Measurements from ENCODE around the gene DTNBP1.

The DTNBP1 gene

DNA sequence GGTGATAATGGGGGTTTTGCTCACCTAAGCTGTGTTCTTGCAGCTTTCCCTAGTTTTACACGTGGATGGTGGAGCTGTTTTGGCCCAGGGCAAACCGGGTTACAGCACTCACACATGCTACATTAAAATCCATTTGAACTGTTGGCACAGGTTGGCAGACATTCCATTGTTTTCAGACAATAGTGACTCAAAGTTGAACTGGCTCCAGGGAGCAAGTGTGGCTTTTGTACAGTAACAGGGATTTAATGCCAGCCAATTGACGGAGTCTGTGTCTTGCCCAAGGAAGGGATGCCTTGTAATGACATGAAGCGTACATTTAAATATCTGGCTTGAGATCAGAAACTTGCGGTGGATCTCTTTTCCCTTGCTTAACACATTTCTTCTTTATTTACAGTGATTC, 183.1 kb downstream of the DTNBP1 start:
- no peak for DNase-seq (ENCODE audit: low spot score)

DNA sequence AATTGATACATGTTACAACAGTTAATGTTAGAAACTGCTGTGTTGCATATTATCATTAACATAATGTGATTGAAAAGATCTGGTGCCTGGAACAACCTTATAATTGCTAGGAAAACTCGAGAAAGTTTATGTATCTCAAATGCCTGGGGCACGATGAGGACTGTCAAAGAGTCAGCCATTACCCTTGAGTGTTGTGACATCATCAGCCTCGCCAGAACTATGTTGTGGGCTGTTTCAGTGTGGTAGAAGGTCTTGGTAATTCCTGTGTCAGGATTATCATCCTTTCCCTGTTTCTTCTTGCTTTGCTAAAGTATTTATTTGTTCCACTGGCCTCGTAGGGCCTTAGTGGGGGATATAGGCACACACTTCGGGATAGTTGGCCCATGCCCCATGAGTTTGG, 185.1 kb downstream of the DTNBP1 start:
- DNase-seq (ENCODE audit: low spot score): no peak

DNA sequence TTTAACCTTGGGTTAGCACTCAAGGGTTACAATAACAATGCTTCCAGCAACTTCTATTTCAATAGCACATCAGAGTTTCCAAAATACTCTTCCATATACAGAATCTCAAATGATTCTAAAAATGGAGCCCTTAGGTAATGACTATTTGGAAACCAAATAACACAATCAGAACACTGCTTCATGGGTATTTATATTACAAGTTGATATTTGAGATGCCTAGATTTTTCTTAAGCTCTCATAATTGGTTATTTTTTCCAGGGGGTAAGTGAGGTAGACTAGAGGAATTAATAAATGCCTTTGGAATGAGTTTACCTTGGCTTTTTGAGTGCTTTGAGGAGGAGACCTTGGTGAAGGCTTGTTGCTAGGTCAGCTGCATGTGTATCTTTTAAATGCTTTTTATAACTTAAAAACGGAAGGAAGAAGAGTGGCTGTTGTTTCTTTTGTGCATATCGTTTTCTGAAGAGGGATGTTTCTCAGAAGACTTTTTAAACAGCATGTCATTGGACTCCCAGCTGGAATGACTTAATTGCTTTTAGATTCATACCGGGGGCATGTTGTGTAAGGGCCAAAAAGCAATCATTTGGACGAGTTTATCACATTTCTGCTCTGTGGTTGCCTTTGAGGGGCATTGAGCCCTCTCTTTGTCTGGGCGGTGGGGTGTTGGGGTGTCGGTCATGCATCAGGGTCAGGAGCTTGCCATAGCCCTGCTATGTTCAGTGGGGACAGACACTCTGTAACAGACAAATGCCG, 186.0 kb downstream of the DTNBP1 start:
- no peak for DNase-seq (ENCODE audit: low spot score)

DNA sequence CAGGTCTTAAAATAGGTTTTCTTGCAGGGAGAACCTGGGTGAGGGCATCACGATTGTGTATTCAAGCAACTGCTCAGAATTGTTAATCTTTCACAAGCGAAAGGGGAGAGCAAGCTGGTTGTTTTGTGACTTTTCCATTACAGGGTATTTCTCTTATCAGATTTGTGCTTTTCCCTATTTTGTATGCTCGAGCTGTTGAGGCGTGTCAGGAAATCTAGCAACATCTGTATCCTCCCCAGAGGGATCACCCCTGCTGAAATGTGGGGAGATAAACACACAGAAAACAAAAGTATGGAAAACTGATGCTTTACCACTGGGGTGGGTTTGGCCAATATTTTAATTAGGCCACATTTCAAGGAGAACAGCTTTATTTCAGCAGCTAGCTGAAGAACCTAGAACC, 187.0 kb downstream of the DTNBP1 start:
- no peak for DNase-seq (ENCODE audit: low spot score)

DNA sequence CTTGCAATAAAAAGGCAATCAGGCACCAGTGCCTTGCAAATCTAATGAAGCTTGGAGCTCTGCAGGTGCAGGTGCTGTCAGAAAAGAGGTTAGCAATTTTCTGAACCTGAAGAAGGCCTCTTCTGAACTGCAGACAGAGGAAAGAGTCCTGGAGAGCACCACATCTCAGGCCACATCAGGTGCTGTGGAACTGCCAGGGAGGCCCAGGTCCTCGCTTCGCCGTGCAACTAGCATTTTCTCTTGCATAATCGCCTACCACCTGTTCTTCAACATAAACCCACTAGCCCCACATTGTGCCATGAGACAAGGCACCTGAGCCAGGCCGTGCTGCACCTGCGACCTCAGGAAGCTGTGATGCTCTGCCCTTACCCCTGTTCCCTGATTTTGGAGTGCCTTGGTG, 187.6 kb downstream of the DTNBP1 start:
- no peak for DNase-seq (ENCODE audit: low spot score)

DNA sequence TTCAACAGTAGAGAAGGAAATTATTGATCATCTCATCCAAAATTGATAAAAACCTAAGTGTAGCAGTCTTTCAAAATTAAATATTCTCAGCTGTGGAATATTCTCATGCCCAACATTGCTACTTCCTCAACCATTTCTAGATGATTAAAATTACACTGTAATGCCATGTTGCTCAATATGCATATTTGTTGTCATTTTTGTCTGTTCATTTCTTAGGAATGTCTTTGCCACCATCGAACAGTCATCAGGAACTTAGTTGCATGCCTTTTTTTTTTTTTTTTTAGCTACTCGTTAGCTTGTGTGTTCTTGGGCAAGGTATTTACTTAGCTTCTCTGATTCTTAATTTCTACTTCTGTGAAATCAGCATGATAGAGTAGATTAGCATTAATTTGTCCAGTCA, 188.6 kb downstream of the DTNBP1 start:
- no peak for DNase-seq (ENCODE audit: low spot score)

DNA sequence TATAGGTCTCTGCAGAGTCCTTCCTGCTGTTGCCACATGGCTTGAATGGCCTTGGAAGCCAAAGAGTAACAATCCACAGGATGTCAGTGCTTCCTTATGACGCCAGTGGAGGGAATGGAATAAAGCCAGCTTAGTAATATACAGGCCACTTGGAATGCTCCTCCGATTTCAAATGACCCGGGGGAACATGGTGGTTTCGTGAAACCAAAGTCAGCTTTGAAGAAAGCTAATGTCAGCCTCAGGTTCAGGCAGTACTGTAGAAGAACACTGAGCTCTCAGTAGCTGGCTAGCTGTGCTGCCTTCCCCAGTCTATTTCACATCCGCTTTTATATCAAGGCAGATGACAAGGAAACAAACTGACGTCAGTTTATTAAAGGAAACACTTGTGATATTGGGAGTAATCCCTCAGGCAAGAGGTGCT, 189.1 kb downstream of the DTNBP1 start:
- no peak for DNase-seq (ENCODE audit: low spot score)

DNA sequence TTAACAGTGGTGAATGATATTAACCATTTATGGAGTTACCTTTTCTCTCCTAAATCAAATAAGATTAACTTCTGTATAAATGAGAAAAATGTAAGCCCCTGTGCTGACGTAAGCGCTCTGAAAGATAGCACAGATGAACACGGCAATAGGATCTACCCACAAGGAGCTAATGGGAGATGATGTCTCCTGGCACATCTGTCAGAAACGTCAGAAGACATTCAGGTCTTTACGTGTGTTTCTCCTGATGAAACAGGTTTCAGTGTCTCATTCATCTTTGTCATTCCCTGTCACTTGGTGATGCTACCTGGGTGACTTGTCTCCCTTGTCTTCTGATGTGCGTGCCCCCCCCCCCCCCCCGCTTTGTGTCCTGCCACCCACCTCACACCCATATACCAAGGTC, 189.7 kb downstream of the DTNBP1 start:
- no peak for DNase-seq (ENCODE audit: low spot score)

Measured in left forelimb (tissue), 1 donor.